Gastrocnemius medialis (tissue), 4 donors: ENCODE measurements around the gene TMCC2.

Experiments
- POLR2A ChIP-seq, 2 donors: fragments of 450-650 bp; IDR thresholded peaks; one replicate each; pipeline ENCODE4 v1.6.1; 2017; ENCODE audit warnings: antibody characterized with exemption in 2 of 2, mild to moderate bottlenecking in 2 of 2, moderate library complexity in 2 of 2
- TF ChIP-seq, protein P1 (sequence below), 5 experiments: fragments of 450-650 bp in 3 of 5; fragments of 200-600 bp in 2 of 5; sonication (generic) in 2 of 5; IDR thresholded peaks in 4 of 5; conservative IDR thresholded peaks in 1 of 5; 1 replicate in 4 of 5; 2 replicates in 1 of 5; pipeline ENCODE4 v1.5.1; 2016 to 2019; ENCODE audit warnings: antibody characterized with exemption in 5 of 5, mild to moderate bottlenecking in 3 of 5, moderate library complexity in 3 of 5

DNA sequence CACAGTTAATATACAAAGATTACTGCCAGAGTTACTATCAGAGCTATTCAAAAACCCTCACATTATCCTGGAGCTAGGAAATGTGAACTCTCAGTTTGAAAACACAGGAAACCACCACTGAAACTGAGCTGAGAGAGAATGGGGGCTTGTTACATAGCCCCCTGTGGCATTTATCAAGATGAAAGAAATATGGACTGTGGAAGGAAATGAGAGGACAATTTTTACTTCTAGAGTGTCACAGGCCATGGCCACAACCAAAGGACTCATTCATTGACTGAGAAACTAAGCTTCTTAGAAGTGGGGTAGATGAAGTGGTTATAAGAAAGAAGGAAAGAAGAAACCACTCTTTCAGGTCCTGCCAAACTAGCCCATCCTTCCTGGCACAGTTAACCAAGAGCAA lies 41.6 kb upstream of the TMCC2 start:
- TF ChIP-seq, protein P1, sequence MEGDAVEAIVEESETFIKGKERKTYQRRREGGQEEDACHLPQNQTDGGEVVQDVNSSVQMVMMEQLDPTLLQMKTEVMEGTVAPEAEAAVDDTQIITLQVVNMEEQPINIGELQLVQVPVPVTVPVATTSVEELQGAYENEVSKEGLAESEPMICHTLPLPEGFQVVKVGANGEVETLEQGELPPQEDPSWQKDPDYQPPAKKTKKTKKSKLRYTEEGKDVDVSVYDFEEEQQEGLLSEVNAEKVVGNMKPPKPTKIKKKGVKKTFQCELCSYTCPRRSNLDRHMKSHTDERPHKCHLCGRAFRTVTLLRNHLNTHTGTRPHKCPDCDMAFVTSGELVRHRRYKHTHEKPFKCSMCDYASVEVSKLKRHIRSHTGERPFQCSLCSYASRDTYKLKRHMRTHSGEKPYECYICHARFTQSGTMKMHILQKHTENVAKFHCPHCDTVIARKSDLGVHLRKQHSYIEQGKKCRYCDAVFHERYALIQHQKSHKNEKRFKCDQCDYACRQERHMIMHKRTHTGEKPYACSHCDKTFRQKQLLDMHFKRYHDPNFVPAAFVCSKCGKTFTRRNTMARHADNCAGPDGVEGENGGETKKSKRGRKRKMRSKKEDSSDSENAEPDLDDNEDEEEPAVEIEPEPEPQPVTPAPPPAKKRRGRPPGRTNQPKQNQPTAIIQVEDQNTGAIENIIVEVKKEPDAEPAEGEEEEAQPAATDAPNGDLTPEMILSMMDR (IDR thresholded peaks at IDR 0.05 in 4 of 5, conservative IDR thresholded peaks at IDR 0.05 in 1 of 5): no peak
- no peak for TF ChIP-seq POLR2A (IDR thresholded peaks at IDR 0.05)
